Calu3 (cell line): Measurements from ENCODE around the gene HBD. TPM values are rescaled to one million over a fixed set of nuclear protein-coding genes. Genes with fewer than 3 reads are reported as not detected.
A peak's percentile ranks its signal among the peaks of the same experiment; 100 is the strongest.

Source experiments
- BruUV-seq: library from RNA; stranded (reverse); fragments of 400-500 nt; replicated peaks from 2 replicates; lab custom pipeline; 2021; lab: Mats Ljungman, UMichigan
- CTCF ChIA-PET: fragments of 300-600 bp; sonication (Branson Sonifier 250); formaldehyde crosslinking; loops from one replicate; lab custom pipeline; 2022; ENCODE audit warnings: antibody characterized with exemption; lab: Charles Lee
- DNase-seq: peaks from one replicate; pipeline ENCODE4 v3.0.0; 2022
- H3K27ac Mint-ChIP-seq: one replicate; pipeline ENCODE4 v1.8.0; 2022; ENCODE audit warnings: mixed read lengths; ENCODE audit not compliant: unreplicated experiment
- H3K27me3 Mint-ChIP-seq: one replicate; pipeline ENCODE4 v1.8.0; 2022; ENCODE audit warnings: mixed read lengths; ENCODE audit not compliant: unreplicated experiment
- H3K36me3 Mint-ChIP-seq: one replicate; pipeline ENCODE4 v1.8.0; 2022; ENCODE audit warnings: mild to moderate bottlenecking, moderate library complexity, mixed read lengths; ENCODE audit not compliant: insufficient read depth, unreplicated experiment
- H3K4me1 Mint-ChIP-seq: one replicate; pipeline ENCODE4 v1.8.0; 2022; ENCODE audit warnings: mild to moderate bottlenecking, low read depth, mixed read lengths; ENCODE audit not compliant: unreplicated experiment
- H3K4me3 Mint-ChIP-seq: one replicate; pipeline ENCODE4 v1.8.0; 2022; ENCODE audit warnings: mild to moderate bottlenecking, low read depth, moderate library complexity, mixed read lengths; ENCODE audit not compliant: unreplicated experiment
- H3K9me3 Mint-ChIP-seq: one replicate; pipeline ENCODE4 v1.8.0; 2022; ENCODE audit warnings: low read depth, mixed read lengths; ENCODE audit not compliant: unreplicated experiment
- CTCF ChIP-seq: fragments of 200-600 bp; IDR thresholded peaks from one replicate; pipeline ENCODE4 v1.8.0; 2022; ENCODE audit warnings: antibody characterized with exemption; ENCODE audit not compliant: unreplicated experiment
- intact Hi-C: fragments of 100-400 bp; cut with micrococcal nuclease; formaldehyde crosslinking; loops from one replicate; pipeline ENCODE4 v1.10.0; 2022; ENCODE audit not compliant: unreplicated experiment
- total RNA-seq: library from RNA; stranded (reverse); gene quantifications from 2 replicates; pipeline ENCODE4 v1.2.3, GENCODE V29; 2022

The HBD gene
- total RNA-seq, 1 experiment from 2014 or later = not detected

- Mint-ChIP-seq H3K4me1 (peaks cover 8% of the 10 kb centered on the region), H3K36me3 (no peaks in the 10 kb centered on the region), H3K27ac (no peak overlapping the region), H3K27me3 (no peaks in the 10 kb centered on the region), H3K9me3 (no peaks in the 10 kb centered on the region), H3K4me3 (no peak overlapping the region)
- CTCF ChIA-PET = no interaction called here
- DNase-seq = no peak
- no TSS peak for BruUV-seq
- intact Hi-C loops = no loop called here
- TF ChIP-seq CTCF = no peak
Observed at GRCh38 chr11:5281596-5281995, 47.3 kb upstream of the HBD start.

- CTCF ChIA-PET = no interaction called here
- intact Hi-C loops = no loop called here
- BruUV-seq = no TSS peak
- no peaks in the 10 kb centered on the region for H3K36me3 Mint-ChIP-seq
- no peaks in the 10 kb centered on the region for H3K27me3 Mint-ChIP-seq
- no peaks in the 10 kb centered on the region for H3K9me3 Mint-ChIP-seq
- H3K4me1 Mint-ChIP-seq = peaks cover 8% of the 10 kb centered on the region
- peak; percentile 40 for DNase-seq
- H3K27ac Mint-ChIP-seq = no peak overlapping the region
- H3K4me3 Mint-ChIP-seq = no peak overlapping the region
- no peak for TF ChIP-seq CTCF
Observed at GRCh38 chr11:5280582-5281102, 46.4 kb upstream of the HBD start.

DNA sequence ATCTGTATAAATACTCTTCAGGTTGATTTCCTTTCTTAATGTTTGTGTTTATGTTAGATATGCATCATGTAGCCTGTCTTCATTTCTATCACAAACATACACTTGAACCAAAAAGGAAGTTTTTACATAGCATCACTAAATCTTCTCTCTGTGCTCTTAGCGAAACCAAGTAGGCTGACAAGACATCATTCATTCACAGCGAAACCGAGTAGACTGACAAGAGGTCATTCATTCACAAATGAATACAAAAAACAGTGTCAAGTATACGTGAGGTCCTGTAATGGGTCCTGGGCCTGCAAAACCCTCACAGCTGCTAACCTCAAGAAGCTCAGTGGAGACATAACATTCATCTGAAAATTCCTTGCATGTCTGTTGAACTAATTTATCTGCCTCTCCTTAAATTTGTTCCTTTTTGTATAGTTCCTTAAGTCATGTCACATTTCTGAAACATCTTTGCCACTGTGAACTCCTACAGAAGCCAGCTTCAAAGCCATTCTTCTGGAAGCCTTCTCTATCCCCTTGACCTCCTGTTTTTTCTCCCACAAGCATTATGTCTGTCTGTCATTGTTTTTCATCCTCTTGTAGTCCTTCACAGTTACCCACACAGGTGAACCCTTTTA, 45.3 kb upstream of the HBD start:
- CTCF ChIA-PET = interaction anchor here (0.7 kb wide), 1 partner anchor 607 kb away, joined by 4 read pairs; no protein-coding TSS in a partner anchor
- H3K27me3 Mint-ChIP-seq = no peaks in the 10 kb centered on the region
- H3K4me1 Mint-ChIP-seq = peaks cover 8% of the 10 kb centered on the region
- BruUV-seq = no TSS peak
- DNase-seq = no peak
- intact Hi-C loops = no loop called here
- no peaks in the 10 kb centered on the region for H3K9me3 Mint-ChIP-seq
- H3K4me3 Mint-ChIP-seq = no peak overlapping the region
- no peaks in the 10 kb centered on the region for H3K36me3 Mint-ChIP-seq
- no peak overlapping the region for H3K27ac Mint-ChIP-seq
- no peak for TF ChIP-seq CTCF

DNA sequence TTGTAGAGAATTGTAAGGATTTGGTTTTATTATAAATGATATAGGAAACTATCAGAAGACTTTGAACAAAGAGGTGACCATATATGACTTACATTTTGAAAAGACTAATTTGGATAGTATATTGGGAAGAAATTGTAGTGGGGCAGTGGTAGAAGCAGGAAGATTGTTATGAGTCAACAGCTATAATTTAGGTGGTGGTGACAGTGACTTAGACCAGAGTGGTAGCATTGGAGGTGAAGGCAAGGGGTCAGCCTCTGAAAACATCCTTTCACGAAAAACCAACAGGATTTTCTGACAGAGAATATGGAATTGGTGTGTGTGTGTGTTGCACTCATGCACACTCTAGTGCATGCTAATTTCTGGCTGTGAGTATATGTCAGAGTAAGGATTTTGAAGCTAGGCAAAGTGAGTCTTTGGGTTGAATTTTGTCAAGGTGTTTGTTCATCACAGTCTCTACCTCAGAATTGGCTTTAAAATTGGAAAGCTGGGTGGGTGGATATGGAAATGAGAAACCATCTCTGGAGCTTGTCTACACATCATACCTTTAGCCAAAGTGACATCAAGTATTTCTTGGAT, 43.6 kb upstream of the HBD start:
- no peak for TF ChIP-seq CTCF
- Mint-ChIP-seq H3K9me3 (no peaks in the 10 kb centered on the region), H3K27ac (no peak overlapping the region), H3K27me3 (no peaks in the 10 kb centered on the region), H3K4me3 (no peak overlapping the region), H3K4me1 (peaks cover 8% of the 10 kb centered on the region), H3K36me3 (no peaks in the 10 kb centered on the region)
- no TSS peak for BruUV-seq
- DNase-seq = no peak
- CTCF ChIA-PET = no interaction called here
- intact Hi-C loops = no loop called here
